ENCODE measurements around the gene C11orf16. TPM values are rescaled to one million over a fixed set of nuclear protein-coding genes. Genes with fewer than 3 reads are reported as not detected.

Gene C11orf16
- total RNA-seq, 1 experiment from 2014 or later = not detected

- CTCF ChIA-PET = no interaction called here
- intact Hi-C loops (cut with micrococcal nuclease) = loop anchor here (5.0 kb wide), 2 partner anchors 33 to 83 kb away; no protein-coding TSS in a partner anchor
Measured at GRCh38 chr11:8873741-8874405, 58.9 kb downstream of the C11orf16 start.

GRCh38 chr11:8871962-8872361 is 60.8 kb downstream of the C11orf16 start:
- DNase-seq (no peak), ATAC-seq (no peak)
- Histone ChIP-seq H3K36me3 (ENCODE audit: low read depth, low read length) (no peaks in the 10 kb centered on the region), H4K20me1 (ENCODE audit: low read length) (no peaks in the 10 kb centered on the region), H3K27ac (ENCODE audit: low read length) (no peak overlapping the region), H3K4me3 (ENCODE audit: low read length) (peak overlapping the region; percentile 81; the same call in 1 of the 2 replicates), H3K79me2 (ENCODE audit: low read length) (no peaks in the 10 kb centered on the region), H3K9me3 (ENCODE audit: low read length) (no peaks in the 10 kb centered on the region), H3K4me2 (ENCODE audit: low read length) (peak overlapping the region; percentile 82), H3K9me2 (replicated peaks; ENCODE audit: low read length) (no peaks in the 10 kb centered on the region), H2AFZ (ENCODE audit: low read length) (peak overlapping the region; percentile 75), H3K27me3 (ENCODE audit: low read length) (no peaks in the 10 kb centered on the region), H3K9ac (ENCODE audit: low read length) (no peak overlapping the region), H3F3A (ENCODE audit: low read length, unreplicated experiment) (no peaks in the 10 kb centered on the region), H3K4me1 (ENCODE audit: insufficient read depth, low read length) (no peaks in the 10 kb centered on the region)
- TF ChIP-seq CTCF (conservative IDR thresholded peaks at IDR 0.05; ENCODE audit: low read depth, low read length) (no peak), EZH2 (IDR thresholded peaks at IDR 0.05; ENCODE audit: low read length, unreplicated experiment) (no peak), EZH2phosphoT487 (IDR thresholded peaks at IDR 0.05; ENCODE audit: borderline replicate concordance, low read length) (no peak)
- POLR2A ChIA-PET (ENCODE audit: unreplicated experiment) = interaction anchor here (0.6 to 0.7 kb wide), 2 partner anchors 90 to 184 kb away, joined by 5 to 6 read pairs; no protein-coding TSS in a partner anchor
- BruUV-seq (replicated peaks) = no TSS peak
- CTCF ChIA-PET = interaction anchor here (0.7 kb wide), 1 partner anchor 183 kb away, joined by 3 read pairs; no protein-coding TSS in a partner anchor
- intact Hi-C loops (cut with micrococcal nuclease) = loop anchor here (1.0 to 5.0 kb wide), 4 partner anchors 35 to 184 kb away; a partner anchor contains a TSS

More at GRCh38 chr11:8873741-8874405, 58.9 kb downstream of the C11orf16 start:
- Histone ChIP-seq H3K9me3 (ENCODE audit: low read length) (no peaks in the 10 kb centered on the region), H3K27me3 (ENCODE audit: low read length) (no peaks in the 10 kb centered on the region), H4K20me1 (ENCODE audit: low read length) (no peaks in the 10 kb centered on the region), H3F3A (ENCODE audit: low read length, unreplicated experiment) (no peaks in the 10 kb centered on the region), H3K79me2 (ENCODE audit: low read length) (no peaks in the 10 kb centered on the region), H3K9ac (ENCODE audit: low read length) (no peak overlapping the region), H3K4me2 (ENCODE audit: low read length) (no peak overlapping the region), H3K27ac (ENCODE audit: low read length) (no peak overlapping the region), H3K9me2 (replicated peaks; ENCODE audit: low read length) (no peaks in the 10 kb centered on the region), H3K4me3 (ENCODE audit: low read length) (no peak overlapping the region), H3K36me3 (ENCODE audit: low read depth, low read length) (no peaks in the 10 kb centered on the region), H3K4me1 (ENCODE audit: insufficient read depth, low read length) (no peaks in the 10 kb centered on the region), H2AFZ (ENCODE audit: low read length) (no peak overlapping the region)
- POLR2A ChIA-PET (ENCODE audit: unreplicated experiment) = no interaction called here
- TF ChIP-seq EZH2phosphoT487 (IDR thresholded peaks at IDR 0.05; ENCODE audit: borderline replicate concordance, low read length) (no peak), EZH2 (IDR thresholded peaks at IDR 0.05; ENCODE audit: low read length, unreplicated experiment) (no peak), CTCF (conservative IDR thresholded peaks at IDR 0.05; ENCODE audit: low read depth, low read length) (no peak)
- no peak for ATAC-seq
- BruUV-seq (replicated peaks) = no TSS peak
- DNase-seq = no peak
